HUES6 (cell line): Measurements from ENCODE around the gene DAAM1.

Source experiments
- H3K27ac ChIP-seq: 2 replicates; pipeline ENCODE4 v1.7.0; 2013; ENCODE audit warnings: low read depth, mild to moderate bottlenecking, low read length, inconsistent platforms
- H3K27me3 ChIP-seq: 2 replicates; pipeline ENCODE4 v1.6.1; 2013; ENCODE audit warnings: low read length; ENCODE audit not compliant: control insufficient read depth, insufficient read depth
- H3K36me3 ChIP-seq: 2 replicates; pipeline ENCODE4 v1.6.1; 2013; ENCODE audit warnings: low read length; ENCODE audit not compliant: control insufficient read depth, insufficient read depth
- H3K4me1 ChIP-seq: 2 replicates; pipeline ENCODE4 v1.6.1; 2013; ENCODE audit warnings: low read length; ENCODE audit not compliant: control insufficient read depth, insufficient read depth
- H3K4me3 ChIP-seq: 2 replicates; pipeline ENCODE4 v1.5.1; 2013; ENCODE audit warnings: low read depth, low read length
- H3K9ac ChIP-seq: one replicate; pipeline ENCODE4 v1.6.1; 2013; ENCODE audit warnings: mild to moderate bottlenecking, low read length
- H3K9me3 ChIP-seq: 2 replicates; pipeline ENCODE4 v1.6.1; 2013; ENCODE audit warnings: low read depth, low read length; ENCODE audit not compliant: control insufficient read depth, insufficient read depth

The DAAM1 gene

GRCh38 chr14:59204305-59204704 is 15.8 kb downstream of the DAAM1 start:
- 0 out of 2 replicates have a peak, but pooled peaks cover 4% of the 10 kb centered on the region for H3K4me1 ChIP-seq
- no peak overlapping the region for H3K27ac ChIP-seq
- H3K9me3 ChIP-seq: no peaks in the 10 kb centered on the region
- H3K36me3 ChIP-seq: no peaks in the 10 kb centered on the region
- H3K9ac ChIP-seq: no peak overlapping the region
- H3K27me3 ChIP-seq: no peaks in the 10 kb centered on the region
- H3K4me3 ChIP-seq: no peak overlapping the region

- H3K4me1 ChIP-seq: peaks cover 9% of the 10 kb centered on the region; the same call in 1 of the 2 replicates
- H3K36me3 ChIP-seq: no peaks in the 10 kb centered on the region
- H3K9ac ChIP-seq: no peak overlapping the region
- no peak overlapping the region for H3K4me3 ChIP-seq
- no peak overlapping the region for H3K27ac ChIP-seq
- no peaks in the 10 kb centered on the region for H3K9me3 ChIP-seq
- H3K27me3 ChIP-seq: no peaks in the 10 kb centered on the region
Observed at GRCh38 chr14:59206892-59207291, 18.4 kb downstream of the DAAM1 start.

- Histone ChIP-seq H3K4me1 (peaks cover 13% of the 10 kb centered on the region), H3K9me3 (no peaks in the 10 kb centered on the region), H3K36me3 (no peaks in the 10 kb centered on the region), H3K27ac (no peak overlapping the region), H3K9ac (no peak overlapping the region), H3K27me3 (no peaks in the 10 kb centered on the region), H3K4me3 (no peak overlapping the region)
Observed at GRCh38 chr14:59207506-59207933, 19.1 kb downstream of the DAAM1 start.

- H3K27me3 ChIP-seq: no peaks in the 10 kb centered on the region
- H3K9ac ChIP-seq: no peak overlapping the region
- no peaks in the 10 kb centered on the region for H3K36me3 ChIP-seq
- H3K27ac ChIP-seq: no peak overlapping the region
- H3K9me3 ChIP-seq: no peaks in the 10 kb centered on the region
- no peak overlapping the region for H3K4me3 ChIP-seq
- H3K4me1 ChIP-seq: peaks cover 21% of the 10 kb centered on the region
Observed at GRCh38 chr14:59208224-59208814, 19.9 kb downstream of the DAAM1 start.

GRCh38 chr14:59208954-59209353 is 20.5 kb downstream of the DAAM1 start:
- Histone ChIP-seq H3K4me1 (peaks cover 27% of the 10 kb centered on the region), H3K9ac (no peak overlapping the region), H3K27ac (no peak overlapping the region), H3K36me3 (no peaks in the 10 kb centered on the region), H3K4me3 (no peak overlapping the region), H3K27me3 (no peaks in the 10 kb centered on the region), H3K9me3 (no peaks in the 10 kb centered on the region)

- no peaks in the 10 kb centered on the region for H3K36me3 ChIP-seq
- no peak overlapping the region for H3K4me3 ChIP-seq
- no peaks in the 10 kb centered on the region for H3K9me3 ChIP-seq
- no peaks in the 10 kb centered on the region for H3K27me3 ChIP-seq
- H3K4me1 ChIP-seq: peaks cover 27% of the 10 kb centered on the region
- no peak overlapping the region for H3K9ac ChIP-seq
- no peak overlapping the region for H3K27ac ChIP-seq
Observed at GRCh38 chr14:59210621-59211020, 22.2 kb downstream of the DAAM1 start.

- no peak overlapping the region for H3K9ac ChIP-seq
- no peak overlapping the region for H3K27ac ChIP-seq
Observed at GRCh38 chr14:59213368-59214315, 25.2 kb downstream of the DAAM1 start.

GRCh38 chr14:59214702-59215302 is 26.3 kb downstream of the DAAM1 start:
- Histone ChIP-seq H3K9ac (no peak overlapping the region), H3K27me3 (no peaks in the 10 kb centered on the region), H3K9me3 (no peaks in the 10 kb centered on the region), H3K36me3 (no peaks in the 10 kb centered on the region), H3K4me1 (peaks cover 27% of the 10 kb centered on the region), H3K4me3 (no peak overlapping the region), H3K27ac (no peak overlapping the region)

More at GRCh38 chr14:59213368-59214315, 25.2 kb downstream of the DAAM1 start:
- Histone ChIP-seq H3K4me1 (peaks cover 27% of the 10 kb centered on the region), H3K4me3 (no peak overlapping the region), H3K36me3 (no peaks in the 10 kb centered on the region), H3K27me3 (no peaks in the 10 kb centered on the region), H3K9me3 (no peaks in the 10 kb centered on the region)

GRCh38 chr14:59215322-59215721 is 26.9 kb downstream of the DAAM1 start:
- no peaks in the 10 kb centered on the region for H3K36me3 ChIP-seq
- no peaks in the 10 kb centered on the region for H3K9me3 ChIP-seq
- H3K27me3 ChIP-seq: no peaks in the 10 kb centered on the region
- no peak overlapping the region for H3K9ac ChIP-seq
- H3K27ac ChIP-seq: no peak overlapping the region
- no peak overlapping the region for H3K4me3 ChIP-seq
- H3K4me1 ChIP-seq: peaks cover 27% of the 10 kb centered on the region

- Histone ChIP-seq H3K36me3 (no peaks in the 10 kb centered on the region), H3K4me1 (peaks cover 23% of the 10 kb centered on the region), H3K4me3 (no peak overlapping the region), H3K9me3 (no peaks in the 10 kb centered on the region), H3K9ac (no peak overlapping the region), H3K27ac (no peak overlapping the region), H3K27me3 (no peaks in the 10 kb centered on the region)
Observed at GRCh38 chr14:59215757-59216156, 27.3 kb downstream of the DAAM1 start.

GRCh38 chr14:59217011-59217410 is 28.5 kb downstream of the DAAM1 start:
- Histone ChIP-seq H3K36me3 (no peaks in the 10 kb centered on the region), H3K9ac (no peak overlapping the region), H3K4me1 (peaks cover 27% of the 10 kb centered on the region), H3K4me3 (no peak overlapping the region), H3K27me3 (no peaks in the 10 kb centered on the region), H3K27ac (no peak overlapping the region), H3K9me3 (no peaks in the 10 kb centered on the region)
